HCT116 (cell line): ENCODE data around the gene IQUB. TPM values are rescaled to one million over a fixed set of nuclear protein-coding genes. Genes with fewer than 3 reads are reported as not detected.

Experiments
- ATAC-seq: fragments of 200-7000 bp; cut with Tn5 transposase; 2 replicates; pipeline ENCODE4 v1.9.1; 2020; ENCODE audit warnings: mild to moderate bottlenecking, moderate library complexity
- BruUV-seq: library from RNA; stranded (reverse); fragments of 400-500 nt; replicated peaks from 2 replicates; lab custom pipeline; 2021; lab: Mats Ljungman, UMichigan
- CTCF ChIA-PET: fragments of 300-600 bp; sonication (Branson Sonifier 250); formaldehyde crosslinking; loops from one replicate; lab custom pipeline; 2021; ENCODE audit warnings: antibody characterized with exemption; lab: Charles Lee
- POLR2A ChIA-PET: fragments of 300-600, 350-600 bp; sonication (Branson Sonifier 250); formaldehyde crosslinking; loops from one replicate; lab custom pipeline; 2021; ENCODE audit warnings: antibody characterized with exemption; lab: Charles Lee
- RAD21 ChIA-PET, 2 experiments: fragments of 300-600 bp; sonication (Branson Sonifier 250); formaldehyde crosslinking; loops; one replicate each; lab custom pipeline; 2023; ENCODE audit warnings: low total read pairs in 2 of 2; ENCODE audit not compliant: uncharacterized antibody in 2 of 2, unreplicated experiment in 2 of 2, low non-redundant PET in 1 of 2; lab: Charles Lee
- DNase-seq: peaks from one replicate; pipeline ENCODE4 v3.0.0-alpha.2; 2010; ENCODE audit warnings: low read depth, low spot score
- H2AFZ ChIP-seq: fragments of 200-600 bp; shearing (Covaris generic), sonication (generic); 2 replicates; pipeline ENCODE4 v1.6.1; 2017; ENCODE audit warnings: low read depth, mixed run types, mixed read lengths, antibody characterized with exemption, low read length; ENCODE audit not compliant: poor library complexity, severe bottlenecking
- H3K27ac ChIP-seq: 2 replicates; pipeline ENCODE4 v1.5.1; 2012; ENCODE audit warnings: low read depth, low read length
- H3K27me3 ChIP-seq: fragments of 200-600 bp; sonication (generic); 2 replicates; pipeline ENCODE4 v1.6.1; 2016; ENCODE audit warnings: mixed run types, low read length, mixed read lengths; ENCODE audit not compliant: insufficient read depth
- H3K36me3 ChIP-seq, 2 experiments: fragments of 200-500 bp in 1 of 2; fragments of 200-600 bp in 1 of 2; sonication (Bioruptor generic) in 1 of 2; sonication (generic) in 1 of 2; 2 replicates each; pipeline versions ENCODE4 v1.5.1 to v1.6.1; 2014 to 2016; ENCODE audit warnings: low read length in 2 of 2, inconsistent platforms in 1 of 2, mixed read lengths in 1 of 2, mixed run types in 1 of 2; ENCODE audit not compliant: insufficient read depth in 2 of 2, control insufficient read depth in 1 of 2
- H3K4me1 ChIP-seq, 2 experiments: fragments of 200-600 bp in 1 of 2; sonication (generic) in 1 of 2; 2 replicates each; pipeline versions ENCODE4 v1.5.1 to v1.6.1; 2012 to 2017; ENCODE audit warnings: low read length in 2 of 2, inconsistent platforms in 1 of 2, mild to moderate bottlenecking in 1 of 2, mixed read lengths in 1 of 2, mixed run types in 1 of 2, moderate library complexity in 1 of 2; ENCODE audit not compliant: insufficient read depth in 2 of 2, control insufficient read depth in 1 of 2
- H3K4me2 ChIP-seq: fragments of 200-600 bp; sonication (generic); 2 replicates; pipeline ENCODE4 v1.6.1; 2017; ENCODE audit warnings: mixed run types, low read length, mixed read lengths
- H3K4me3 ChIP-seq, 2 experiments: fragments of 200-600 bp in 1 of 2; sonication (generic) in 1 of 2; replicated peaks in 1 of 2; 2 replicates each; pipeline ENCODE4 v1.5.1; 2011 to 2016; ENCODE audit warnings: low read length in 2 of 2, control low read depth in 1 of 2, low read depth in 1 of 2, mild to moderate bottlenecking in 1 of 2, mixed read lengths in 1 of 2, mixed run types in 1 of 2
- H3K79me2 ChIP-seq: fragments of 200-600 bp; sonication (generic); 2 replicates; pipeline ENCODE4 v1.6.1; 2017; ENCODE audit warnings: mild to moderate bottlenecking, mixed run types, low read length, moderate library complexity, mixed read lengths; ENCODE audit not compliant: insufficient read depth
- H3K9ac ChIP-seq: fragments of 200-600 bp; sonication (generic); 2 replicates; pipeline ENCODE4 v1.6.1; 2016; ENCODE audit warnings: low read length, mixed read lengths
- H3K9me2 ChIP-seq: fragments of 200-600 bp; sonication (generic), shearing (Covaris generic); 2 replicates; pipeline ENCODE4 v1.6.1; 2017; ENCODE audit warnings: mixed run types, mild to moderate bottlenecking, moderate library complexity; ENCODE audit not compliant: insufficient read depth
- H3K9me3 ChIP-seq, 2 experiments: fragments of 200-500 bp in 1 of 2; fragments of 200-600 bp in 1 of 2; sonication (Bioruptor generic) in 1 of 2; sonication (generic) in 1 of 2; 2 replicates each; pipeline ENCODE4 v1.6.1; 2014 to 2017; ENCODE audit warnings: low read length in 2 of 2, mixed read lengths in 2 of 2, inconsistent platforms in 1 of 2, low read depth in 1 of 2, mild to moderate bottlenecking in 1 of 2, mixed run types in 1 of 2, moderate library complexity in 1 of 2; ENCODE audit not compliant: control insufficient read depth in 1 of 2, insufficient read depth in 1 of 2
- H4K20me1 ChIP-seq: fragments of 200-600 bp; sonication (generic), shearing (Covaris generic); 2 replicates; pipeline ENCODE4 v1.6.1; 2017; ENCODE audit warnings: mixed run types, mild to moderate bottlenecking, moderate library complexity; ENCODE audit not compliant: insufficient read depth
- CBX3 ChIP-seq: IDR thresholded peaks from 2 replicates; pipeline ENCODE4 v1.6.1; 2012; ENCODE audit warnings: low read depth
- CEBPB ChIP-seq: IDR thresholded peaks from 2 replicates; pipeline ENCODE4 v1.6.1; 2012; ENCODE audit warnings: low read depth
- CTCF ChIP-seq, 3 experiments: fragments of 200-600 bp in 1 of 3; sonication (generic) in 1 of 3; IDR thresholded peaks in 2 of 3; conservative IDR thresholded peaks in 1 of 3; 2 replicates each; pipeline ENCODE4 v1.5.1; 2012 to 2017; ENCODE audit warnings: low read depth in 2 of 3, low read length in 2 of 3, antibody characterized with exemption in 1 of 3, borderline replicate concordance in 1 of 3, control low read depth in 1 of 3, mild to moderate bottlenecking in 1 of 3, mixed read lengths in 1 of 3, mixed run types in 1 of 3, moderate library complexity in 1 of 3; ENCODE audit not compliant: insufficient read depth in 1 of 3
- EGR1 ChIP-seq: IDR thresholded peaks from 2 replicates; pipeline ENCODE4 v1.6.1; 2012; ENCODE audit warnings: low read depth
- ELF1 ChIP-seq: IDR thresholded peaks from 2 replicates; pipeline ENCODE4 v1.6.1; 2012; ENCODE audit warnings: low read depth, borderline replicate concordance
- EZH2phosphoT487 ChIP-seq: fragments of 200-600 bp; IDR thresholded peaks from 2 replicates; pipeline ENCODE4 v1.6.1; 2018; ENCODE audit warnings: antibody characterized with exemption, borderline replicate concordance
- JUND ChIP-seq: IDR thresholded peaks from 2 replicates; pipeline ENCODE4 v1.6.1; 2012
- MAX ChIP-seq: IDR thresholded peaks from 2 replicates; pipeline ENCODE4 v1.6.1; 2012
- POLR2A ChIP-seq: IDR thresholded peaks from 2 replicates; pipeline ENCODE4 v1.7.0; 2011; ENCODE audit warnings: borderline replicate concordance; ENCODE audit not compliant: insufficient read depth, insufficient read length; ENCODE audit errors: extremely low read depth
- POLR2AphosphoS5 ChIP-seq: IDR thresholded peaks from 2 replicates; pipeline ENCODE4 v1.6.1; 2011; ENCODE audit warnings: mild to moderate bottlenecking, low read depth, low read length, moderate library complexity
- RAD21 ChIP-seq: IDR thresholded peaks from 2 replicates; pipeline ENCODE4 v1.6.1; 2012; ENCODE audit warnings: low read depth, mild to moderate bottlenecking
- SP1 ChIP-seq: IDR thresholded peaks from 2 replicates; pipeline ENCODE4 v1.6.1; 2012; ENCODE audit warnings: low read depth
- YY1 ChIP-seq: IDR thresholded peaks from 2 replicates; pipeline ENCODE4 v1.6.1; 2011; ENCODE audit warnings: low read length, low read depth, moderate library complexity, mild to moderate bottlenecking; ENCODE audit not compliant: insufficient replicate concordance; ENCODE audit errors: extremely low read depth
- ZFX ChIP-seq: fragments of 450-650 bp; IDR thresholded peaks from 2 replicates; pipeline ENCODE4 v1.6.1; 2017
- ZNF274 ChIP-seq: fragments of 200-500 bp; sonication (Bioruptor generic); IDR thresholded peaks from 2 replicates; pipeline ENCODE4 v1.6.1; 2014; ENCODE audit warnings: mild to moderate bottlenecking, low read depth, low read length, inconsistent platforms
- intact Hi-C: fragments of 100-400 bp; cut with micrococcal nuclease; formaldehyde crosslinking; loops from 2 replicates; pipeline ENCODE4 v1.10.0; 2022
- total RNA-seq: library from RNA; stranded (reverse); gene quantifications from one replicate; pipeline ENCODE4 v1.2.1, GENCODE V29; 2021; ENCODE audit not compliant: unreplicated experiment
- TF ChIP-seq, protein P1 (sequence below): IDR thresholded peaks from 2 replicates; pipeline ENCODE4 v1.6.1; 2012; ENCODE audit warnings: low read depth
- TF ChIP-seq, protein P2 (sequence below): IDR thresholded peaks from 2 replicates; pipeline ENCODE4 v1.6.1; 2011; ENCODE audit warnings: mild to moderate bottlenecking, low read length, moderate library complexity; ENCODE audit not compliant: insufficient replicate concordance; ENCODE audit errors: extremely low read depth

IQUB gene
- total RNA-seq, 1 experiment from 2014 or later = 0.79 TPM

- no TSS peak for BruUV-seq
- RAD21 ChIA-PET = no interaction called here
Measured at GRCh38 chr7:123573341-123573740, 38.9 kb upstream of the IQUB start.

More at GRCh38 chr7:123573341-123573740, 38.9 kb upstream of the IQUB start:
- H3K9me2 ChIP-seq = no peaks in the 10 kb centered on the region
- H4K20me1 ChIP-seq = no peaks in the 10 kb centered on the region
- H3K4me3 ChIP-seq = no peak overlapping the region
- H3K27ac ChIP-seq = no peak overlapping the region
- H3K9me3 ChIP-seq = no peaks in the 10 kb centered on the region
- CTCF ChIA-PET = no interaction called here
- ATAC-seq (no peak), DNase-seq (no peak)
- H3K4me1 ChIP-seq = peaks cover 2 to 5% of the 10 kb centered on the region in 2 experiments; a peak in 2 of 4 replicates
- H3K27me3 ChIP-seq = no peaks in the 10 kb centered on the region
- POLR2A ChIA-PET = no interaction called here
- peak overlapping the region; percentile 42 for H2AFZ ChIP-seq
- intact Hi-C loops = no loop called here
- no peak overlapping the region for H3K4me2 ChIP-seq
- no peak overlapping the region for H3K9ac ChIP-seq
- no peaks in the 10 kb centered on the region for H3K36me3 ChIP-seq
- no peak for TF ChIP-seq JUND
- TF ChIP-seq, protein P1, sequence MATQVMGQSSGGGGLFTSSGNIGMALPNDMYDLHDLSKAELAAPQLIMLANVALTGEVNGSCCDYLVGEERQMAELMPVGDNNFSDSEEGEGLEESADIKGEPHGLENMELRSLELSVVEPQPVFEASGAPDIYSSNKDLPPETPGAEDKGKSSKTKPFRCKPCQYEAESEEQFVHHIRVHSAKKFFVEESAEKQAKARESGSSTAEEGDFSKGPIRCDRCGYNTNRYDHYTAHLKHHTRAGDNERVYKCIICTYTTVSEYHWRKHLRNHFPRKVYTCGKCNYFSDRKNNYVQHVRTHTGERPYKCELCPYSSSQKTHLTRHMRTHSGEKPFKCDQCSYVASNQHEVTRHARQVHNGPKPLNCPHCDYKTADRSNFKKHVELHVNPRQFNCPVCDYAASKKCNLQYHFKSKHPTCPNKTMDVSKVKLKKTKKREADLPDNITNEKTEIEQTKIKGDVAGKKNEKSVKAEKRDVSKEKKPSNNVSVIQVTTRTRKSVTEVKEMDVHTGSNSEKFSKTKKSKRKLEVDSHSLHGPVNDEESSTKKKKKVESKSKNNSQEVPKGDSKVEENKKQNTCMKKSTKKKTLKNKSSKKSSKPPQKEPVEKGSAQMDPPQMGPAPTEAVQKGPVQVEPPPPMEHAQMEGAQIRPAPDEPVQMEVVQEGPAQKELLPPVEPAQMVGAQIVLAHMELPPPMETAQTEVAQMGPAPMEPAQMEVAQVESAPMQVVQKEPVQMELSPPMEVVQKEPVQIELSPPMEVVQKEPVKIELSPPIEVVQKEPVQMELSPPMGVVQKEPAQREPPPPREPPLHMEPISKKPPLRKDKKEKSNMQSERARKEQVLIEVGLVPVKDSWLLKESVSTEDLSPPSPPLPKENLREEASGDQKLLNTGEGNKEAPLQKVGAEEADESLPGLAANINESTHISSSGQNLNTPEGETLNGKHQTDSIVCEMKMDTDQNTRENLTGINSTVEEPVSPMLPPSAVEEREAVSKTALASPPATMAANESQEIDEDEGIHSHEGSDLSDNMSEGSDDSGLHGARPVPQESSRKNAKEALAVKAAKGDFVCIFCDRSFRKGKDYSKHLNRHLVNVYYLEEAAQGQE = no peak
- TF ChIP-seq SP1 = no peak
- TF ChIP-seq RAD21 = no peak
- no peak for TF ChIP-seq ZFX
- no peak for TF ChIP-seq CEBPB
- TF ChIP-seq MAX = no peak
- TF ChIP-seq YY1 = no peak
- TF ChIP-seq ELF1 = no peak
- TF ChIP-seq, protein P2, sequence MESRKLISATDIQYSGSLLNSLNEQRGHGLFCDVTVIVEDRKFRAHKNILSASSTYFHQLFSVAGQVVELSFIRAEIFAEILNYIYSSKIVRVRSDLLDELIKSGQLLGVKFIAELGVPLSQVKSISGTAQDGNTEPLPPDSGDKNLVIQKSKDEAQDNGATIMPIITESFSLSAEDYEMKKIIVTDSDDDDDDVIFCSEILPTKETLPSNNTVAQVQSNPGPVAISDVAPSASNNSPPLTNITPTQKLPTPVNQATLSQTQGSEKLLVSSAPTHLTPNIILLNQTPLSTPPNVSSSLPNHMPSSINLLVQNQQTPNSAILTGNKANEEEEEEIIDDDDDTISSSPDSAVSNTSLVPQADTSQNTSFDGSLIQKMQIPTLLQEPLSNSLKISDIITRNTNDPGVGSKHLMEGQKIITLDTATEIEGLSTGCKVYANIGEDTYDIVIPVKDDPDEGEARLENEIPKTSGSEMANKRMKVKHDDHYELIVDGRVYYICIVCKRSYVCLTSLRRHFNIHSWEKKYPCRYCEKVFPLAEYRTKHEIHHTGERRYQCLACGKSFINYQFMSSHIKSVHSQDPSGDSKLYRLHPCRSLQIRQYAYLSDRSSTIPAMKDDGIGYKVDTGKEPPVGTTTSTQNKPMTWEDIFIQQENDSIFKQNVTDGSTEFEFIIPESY = no peak
- no peak for TF ChIP-seq POLR2A
- no peak for TF ChIP-seq CTCF (IDR thresholded peaks at IDR 0.05 in 2 of 3, conservative IDR thresholded peaks at IDR 0.05 in 1 of 3; ENCODE audit: borderline replicate concordance in 1 of 3, insufficient read depth in 1 of 3, low read depth in 2 of 3, low read length in 2 of 3)
- TF ChIP-seq EGR1 = no peak
- no peak for TF ChIP-seq EZH2phosphoT487
- TF ChIP-seq ZNF274 = no peak
- no peak for TF ChIP-seq POLR2AphosphoS5
- no peak for TF ChIP-seq CBX3
- H3K79me2 ChIP-seq = no peaks in the 10 kb centered on the region
